ENCODE results near the gene PDK1.
"Not testable (repeated sequence)": the region's sequence is repeated elsewhere in the genome, so short reads cannot be mapped to it uniquely, and the experiment has no call there.

PDK1 gene

DNA sequence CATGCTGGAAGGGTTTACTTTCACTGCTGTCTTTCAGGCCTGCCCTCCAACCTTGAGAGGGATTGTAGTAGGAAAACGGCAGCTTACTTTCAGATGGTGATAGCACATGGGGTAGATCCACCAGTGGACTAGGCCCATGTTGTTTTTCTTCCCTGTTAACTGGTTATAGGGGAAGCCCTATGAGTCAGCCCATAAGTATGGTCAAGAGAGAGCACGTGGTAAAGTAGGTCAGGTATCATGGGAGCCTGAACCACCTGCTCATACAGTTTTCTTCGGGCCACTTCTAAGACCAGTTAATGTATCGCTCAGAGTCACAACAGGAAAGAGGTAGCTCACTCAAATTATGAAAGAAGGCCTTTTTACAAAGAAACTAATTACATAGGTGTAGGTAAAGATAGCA, 33.0 kb downstream of the PDK1 start:
- H3K4me2 ChIP-seq (ENCODE audit: insufficient read depth, low read length): no peak overlapping the region
- H3K27me3 ChIP-seq (ENCODE audit: insufficient read depth, low read length, poor library complexity): no peaks in the 10 kb centered on the region
- peaks cover 86% of the 10 kb centered on the region for H3K36me3 ChIP-seq (ENCODE audit: insufficient read depth, low read length)
- no peak for TF ChIP-seq EZH2 (IDR thresholded peaks at IDR 0.05; ENCODE audit: borderline replicate concordance, low read depth, low read length, severe bottlenecking)
- TF ChIP-seq, protein P1, sequence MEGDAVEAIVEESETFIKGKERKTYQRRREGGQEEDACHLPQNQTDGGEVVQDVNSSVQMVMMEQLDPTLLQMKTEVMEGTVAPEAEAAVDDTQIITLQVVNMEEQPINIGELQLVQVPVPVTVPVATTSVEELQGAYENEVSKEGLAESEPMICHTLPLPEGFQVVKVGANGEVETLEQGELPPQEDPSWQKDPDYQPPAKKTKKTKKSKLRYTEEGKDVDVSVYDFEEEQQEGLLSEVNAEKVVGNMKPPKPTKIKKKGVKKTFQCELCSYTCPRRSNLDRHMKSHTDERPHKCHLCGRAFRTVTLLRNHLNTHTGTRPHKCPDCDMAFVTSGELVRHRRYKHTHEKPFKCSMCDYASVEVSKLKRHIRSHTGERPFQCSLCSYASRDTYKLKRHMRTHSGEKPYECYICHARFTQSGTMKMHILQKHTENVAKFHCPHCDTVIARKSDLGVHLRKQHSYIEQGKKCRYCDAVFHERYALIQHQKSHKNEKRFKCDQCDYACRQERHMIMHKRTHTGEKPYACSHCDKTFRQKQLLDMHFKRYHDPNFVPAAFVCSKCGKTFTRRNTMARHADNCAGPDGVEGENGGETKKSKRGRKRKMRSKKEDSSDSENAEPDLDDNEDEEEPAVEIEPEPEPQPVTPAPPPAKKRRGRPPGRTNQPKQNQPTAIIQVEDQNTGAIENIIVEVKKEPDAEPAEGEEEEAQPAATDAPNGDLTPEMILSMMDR (IDR thresholded peaks at IDR 0.05; ENCODE audit: borderline replicate concordance, extremely low read depth, low read length, poor library complexity, severe bottlenecking): no peak
- H4K20me1 ChIP-seq (ENCODE audit: insufficient read depth, low read length): peaks cover 10% of the 10 kb centered on the region
- DNase-seq (no peak), ATAC-seq (ENCODE audit: insufficient read depth, low read depth) (no peak)
- H3K9ac ChIP-seq (ENCODE audit: low read depth, low read length): no peak overlapping the region
- H3K27ac ChIP-seq (ENCODE audit: low read length): no peak overlapping the region
- H3K4me1 ChIP-seq (ENCODE audit: insufficient read depth, low read length): no peaks in the 10 kb centered on the region; the same call in 1 of the 2 replicates
- peaks cover 2% of the 10 kb centered on the region for H3K9me3 ChIP-seq (ENCODE audit: insufficient read depth, low read length, severe bottlenecking)
- no peak overlapping the region for H3K4me3 ChIP-seq (ENCODE audit: low read depth in 1 of 2, low read length in 2 of 2)
- H3K79me2 ChIP-seq (ENCODE audit: insufficient read depth, low read length): no peaks in the 10 kb centered on the region
- no peak overlapping the region for H2AFZ ChIP-seq (ENCODE audit: low read depth, low read length)

DNA sequence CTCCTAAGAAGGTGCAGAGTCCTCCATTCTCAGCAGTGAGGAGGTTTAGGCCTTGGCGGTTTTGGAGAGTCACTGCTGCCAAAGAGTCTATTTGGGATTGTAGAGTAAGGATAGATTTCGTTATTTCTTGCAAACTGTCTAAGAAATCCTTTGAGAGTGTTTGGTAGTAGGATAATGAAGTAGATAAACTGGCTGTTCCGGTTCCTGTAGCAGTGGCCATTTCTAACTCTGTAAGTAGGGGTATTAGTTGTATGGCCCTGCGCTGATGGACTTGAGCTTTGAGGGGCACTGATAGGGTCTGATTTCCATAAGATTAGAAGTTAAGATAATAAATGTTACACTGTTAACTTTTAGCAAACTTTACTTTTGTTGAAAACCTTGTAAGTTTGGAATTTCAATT, 35.5 kb downstream of the PDK1 start:
- not testable (repeated sequence) for H3K27me3 ChIP-seq (ENCODE audit: insufficient read depth, low read length, poor library complexity); H3K27ac ChIP-seq (ENCODE audit: low read length); H3K4me1 ChIP-seq (ENCODE audit: insufficient read depth, low read length); H3K79me2 ChIP-seq (ENCODE audit: insufficient read depth, low read length); H3K9me3 ChIP-seq (ENCODE audit: insufficient read depth, low read length, severe bottlenecking); H4K20me1 ChIP-seq (ENCODE audit: insufficient read depth, low read length); H2AFZ ChIP-seq (ENCODE audit: low read depth, low read length); H3K4me2 ChIP-seq (ENCODE audit: insufficient read depth, low read length); DNase-seq; H3K9ac ChIP-seq (ENCODE audit: low read depth, low read length); H3K4me3 ChIP-seq (ENCODE audit: low read depth in 1 of 2, low read length in 2 of 2); ATAC-seq (ENCODE audit: insufficient read depth, low read depth)
- peaks cover 86% of the 10 kb centered on the region for H3K36me3 ChIP-seq (ENCODE audit: insufficient read depth, low read length)

- not testable (repeated sequence) for H3K79me2 ChIP-seq (ENCODE audit: insufficient read depth, low read length); H3K27ac ChIP-seq (ENCODE audit: low read length); H4K20me1 ChIP-seq (ENCODE audit: insufficient read depth, low read length); H3K9ac ChIP-seq (ENCODE audit: low read depth, low read length); H3K9me3 ChIP-seq (ENCODE audit: insufficient read depth, low read length, severe bottlenecking); H3K4me1 ChIP-seq (ENCODE audit: insufficient read depth, low read length); H3K4me3 ChIP-seq (ENCODE audit: low read depth in 1 of 2, low read length in 2 of 2); H3K4me2 ChIP-seq (ENCODE audit: insufficient read depth, low read length); H3K27me3 ChIP-seq (ENCODE audit: insufficient read depth, low read length, poor library complexity); ATAC-seq (ENCODE audit: insufficient read depth, low read depth); DNase-seq; H2AFZ ChIP-seq (ENCODE audit: low read depth, low read length)
- peaks cover 86% of the 10 kb centered on the region for H3K36me3 ChIP-seq (ENCODE audit: insufficient read depth, low read length)
Observed at GRCh38 chr2:172592190-172592589, 36.3 kb downstream of the PDK1 start.

DNA sequence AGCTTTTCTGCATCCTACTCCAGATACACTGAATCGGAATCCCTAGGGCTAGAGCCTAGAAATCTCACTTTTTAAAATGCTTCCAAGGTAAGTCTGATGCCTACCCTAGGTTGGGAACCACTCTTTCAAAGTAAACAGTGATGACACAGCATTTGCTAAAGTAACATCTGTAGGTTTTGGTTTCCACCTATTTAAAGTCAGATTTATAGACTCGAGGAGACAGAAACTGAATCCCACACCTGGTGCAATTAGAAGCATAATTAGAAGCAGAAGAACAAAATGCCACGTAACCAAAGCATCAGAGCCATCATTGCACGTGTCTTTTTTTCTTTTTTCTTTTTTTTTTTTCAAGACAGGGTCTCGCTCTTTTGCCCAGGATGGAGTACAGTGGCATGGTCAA, 40.9 kb downstream of the PDK1 start:
- H2AFZ ChIP-seq (ENCODE audit: low read depth, low read length): no peak overlapping the region
- TF ChIP-seq, protein P1 (IDR thresholded peaks at IDR 0.05; ENCODE audit: borderline replicate concordance, extremely low read depth, low read length, poor library complexity, severe bottlenecking): no peak
- no peak for TF ChIP-seq EZH2 (IDR thresholded peaks at IDR 0.05; ENCODE audit: borderline replicate concordance, low read depth, low read length, severe bottlenecking)
- no peaks in the 10 kb centered on the region for H3K4me1 ChIP-seq (ENCODE audit: insufficient read depth, low read length)
- no peak for DNase-seq
- ATAC-seq (ENCODE audit: insufficient read depth, low read depth): no peak
- H4K20me1 ChIP-seq (ENCODE audit: insufficient read depth, low read length): peaks cover 2% of the 10 kb centered on the region; the same call in 1 of the 2 replicates
- no peak overlapping the region for H3K9ac ChIP-seq (ENCODE audit: low read depth, low read length)
- H3K27me3 ChIP-seq (ENCODE audit: insufficient read depth, low read length, poor library complexity): no peaks in the 10 kb centered on the region
- no peak overlapping the region for H3K4me2 ChIP-seq (ENCODE audit: insufficient read depth, low read length)
- H3K36me3 ChIP-seq (ENCODE audit: insufficient read depth, low read length): peaks cover 90% of the 10 kb centered on the region
- no peak overlapping the region for H3K4me3 ChIP-seq (ENCODE audit: low read depth in 1 of 2, low read length in 2 of 2)
- no peak overlapping the region for H3K27ac ChIP-seq (ENCODE audit: low read length)
- H3K79me2 ChIP-seq (ENCODE audit: insufficient read depth, low read length): no peaks in the 10 kb centered on the region
- H3K9me3 ChIP-seq (ENCODE audit: insufficient read depth, low read length, severe bottlenecking): no peaks in the 10 kb centered on the region
